ENCODE data around the gene PLVAP. TPM values are rescaled to one million over a fixed set of nuclear protein-coding genes. Genes with fewer than 3 reads are reported as not detected.

PLVAP gene
- total RNA-seq, 1 experiment from 2014 or later = not detected

GRCh38 chr19:17353386-17353785 is 23.8 kb downstream of the PLVAP start:
- H3K9ac ChIP-seq (ENCODE audit: extremely low read depth, insufficient read length, low read length) = no peak overlapping the region
- Mint-ChIP-seq H3K27me3 (ENCODE audit: low read depth) (peaks cover 2% of the 10 kb centered on the region), H3K27ac (peak overlapping the region in 1 of 3 experiments; percentile 39; a peak in 4 of 7 replicates)

More at GRCh38 chr19:17353386-17353785, 23.8 kb downstream of the PLVAP start:
- Histone ChIP-seq H3K56ac (ENCODE audit: insufficient read length, low read depth, low read length) (no peak overlapping the region), H3K79me1 (ENCODE audit: insufficient read depth, low read depth, low read length, poor library complexity, severe bottlenecking) (no peaks in the 10 kb centered on the region), H4K20me1 (ENCODE audit: control insufficient read depth, insufficient read depth, insufficient read length) (no peaks in the 10 kb centered on the region), H3K23me2 (ENCODE audit: insufficient read length, low read depth, low read length, poor library complexity, severe bottlenecking) (no peaks in the 10 kb centered on the region), H3K4me1 (ENCODE audit: insufficient read depth, low read length) (no peaks in the 10 kb centered on the region), H3T11ph (ENCODE audit: low read length) (no peak overlapping the region), H2BK12ac (ENCODE audit: insufficient read length, low read depth, low read length) (no peak overlapping the region), H3K4ac (ENCODE audit: low read depth, low read length) (no peak overlapping the region), H2BK5ac (ENCODE audit: insufficient read length, low read length) (no peak overlapping the region), H2AFZ (ENCODE audit: low read length) (no peak overlapping the region), H3K14ac (ENCODE audit: insufficient read depth, low read length) (no peak overlapping the region), H3K9me3 (ENCODE audit: control insufficient read depth, low read depth, low read length) (no peaks in the 10 kb centered on the region), H3K79me2 (ENCODE audit: insufficient read depth, low read length) (no peaks in the 10 kb centered on the region), H4K5ac (ENCODE audit: insufficient read length, low read depth, low read length) (no peak overlapping the region), H3K4me2 (ENCODE audit: insufficient read depth, insufficient read length, low read length) (no peak overlapping the region), H3K23ac (ENCODE audit: insufficient read length, low read depth, low read length) (no peak overlapping the region), H2BK20ac (ENCODE audit: low read depth, low read length, poor library complexity, severe bottlenecking) (no peak overlapping the region), H2BK15ac (ENCODE audit: low read depth, low read length) (no peak overlapping the region), H2BK120ac (ENCODE audit: low read depth, low read length, poor library complexity, severe bottlenecking) (no peak overlapping the region), H2AK5ac (ENCODE audit: insufficient read length, low read length) (no peak overlapping the region), H3K27ac (ENCODE audit: insufficient read length, low read depth, low read length) (no peak overlapping the region), H4K8ac (replicated peaks; ENCODE audit: insufficient read length, low read depth, low read length) (no peak overlapping the region), H4K91ac (ENCODE audit: insufficient read length, low read depth, low read length) (no peak overlapping the region), H3K27me3 (ENCODE audit: insufficient read depth, low read length) (no peaks in the 10 kb centered on the region), H3K18ac (ENCODE audit: insufficient read length, low read depth, low read length) (no peak overlapping the region)
- peaks cover 13 to 14% of the 10 kb centered on the region in 2 experiments for H3K4me1 Mint-ChIP-seq
- no CpG with 5 or more reads among the region's 8 CpGs for WGBS (ENCODE audit: extremely low coverage, insufficient read length, low lambda C conversion rate)
- no peak for DNase-seq
- no peaks in the 10 kb centered on the region for H3K36me3 Mint-ChIP-seq (ENCODE audit: insufficient read depth in 1 of 3, low read depth in 3 of 3)
- H3K4me3 Mint-ChIP-seq = no peak overlapping the region; a peak in 1 of 5 replicates
- no peak for TF ChIP-seq CTCF (conservative IDR thresholded peaks at IDR 0.05)
- H3K9me3 Mint-ChIP-seq = no peaks in the 10 kb centered on the region; a peak in 1 of 5 replicates
